ENCODE data around the gene BRCA1. TPM values are rescaled to one million over a fixed set of nuclear protein-coding genes. Genes with fewer than 3 reads are reported as not detected.
"Not testable (repeated sequence)": the region's sequence is repeated elsewhere in the genome, so short reads cannot be mapped to it uniquely, and the experiment has no call there.

BRCA1 gene
- total RNA-seq, 4 donors from 2014 or later, result 4.9 to 8.0 (median 5.3) TPM

DNA sequence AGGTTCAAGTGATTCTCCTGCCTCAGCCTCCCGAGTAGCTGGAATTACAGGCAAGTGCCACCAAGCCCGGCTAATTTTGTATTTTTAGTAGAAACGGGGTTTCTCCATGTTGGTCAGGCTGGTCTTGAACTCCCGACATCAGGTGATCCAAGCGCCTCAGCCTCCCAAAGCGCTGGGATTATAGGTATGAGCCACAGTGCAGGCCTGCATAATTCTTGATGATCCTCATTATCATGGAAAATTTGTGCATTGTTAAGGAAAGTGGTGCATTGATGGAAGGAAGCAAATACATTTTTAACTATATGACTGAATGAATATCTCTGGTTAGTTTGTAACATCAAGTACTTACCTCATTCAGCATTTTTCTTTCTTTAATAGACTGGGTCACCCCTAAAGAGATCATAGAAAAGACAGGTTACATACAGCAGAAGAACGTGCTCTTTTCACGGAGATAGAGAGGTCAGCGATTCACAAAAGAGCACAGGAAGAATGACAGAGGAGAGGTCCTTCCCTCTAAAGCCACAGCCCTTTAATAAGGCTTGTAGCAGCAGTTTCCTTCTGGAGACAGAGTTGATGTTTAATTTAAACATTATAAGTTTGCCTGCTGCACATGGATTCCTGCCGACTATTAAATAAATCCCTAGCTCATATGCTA lies 62.1 kb downstream of the BRCA1 start:
- Histone ChIP-seq H3K27ac (no peak overlapping the region), H3K9me3 (no peaks in the 10 kb centered on the region), H3K27me3 (no peaks in the 10 kb centered on the region), H3K4me1 (no peaks in the 10 kb centered on the region), H3K36me3 (no peaks in the 10 kb centered on the region), H3K4me3 (no peak overlapping the region)
- 98% methylated on average over 10 of the region's 10 CpGs for WGBS
- DNase-seq (ENCODE audit: low spot score in 2 of 2), result no peak
- TF ChIP-seq EP300 (IDR thresholded peaks at IDR 0.05), result no peak
- TF ChIP-seq CTCF (IDR thresholded peaks at IDR 0.05), result no peak
- TF ChIP-seq POLR2A (IDR thresholded peaks at IDR 0.05), result no peak
- no peak for TF ChIP-seq POLR2AphosphoS5 (IDR thresholded peaks at IDR 0.05)

DNA sequence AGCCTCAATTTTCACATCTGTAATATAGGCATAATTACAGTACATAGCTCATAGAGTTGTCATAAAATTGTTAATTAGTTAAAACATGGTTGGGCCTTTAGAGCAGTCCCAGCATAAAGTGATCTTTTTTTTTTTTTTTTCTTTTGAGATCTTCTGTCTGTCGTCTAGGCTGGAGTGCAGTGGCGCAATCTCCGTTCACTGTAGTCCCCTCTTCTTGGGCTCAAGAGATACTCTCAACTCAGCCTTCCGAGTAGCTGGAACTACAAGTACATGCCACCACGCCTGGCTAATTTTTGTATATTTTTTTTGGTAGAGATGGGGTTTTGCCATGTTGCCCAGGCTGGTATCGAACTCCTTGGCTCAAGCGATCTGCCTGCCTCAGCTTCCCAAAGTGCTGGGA lies 69.1 kb downstream of the BRCA1 start:
- Histone ChIP-seq H3K27me3 (no peaks in the 10 kb centered on the region), H3K27ac (no peak overlapping the region), H3K4me1 (no peaks in the 10 kb centered on the region), H3K36me3 (no peaks in the 10 kb centered on the region), H3K9me3 (no peaks in the 10 kb centered on the region), H3K4me3 (no peak overlapping the region)
- TF ChIP-seq POLR2AphosphoS5 (IDR thresholded peaks at IDR 0.05) (no peak), EP300 (IDR thresholded peaks at IDR 0.05) (no peak), CTCF (IDR thresholded peaks at IDR 0.05) (no peak), POLR2A (IDR thresholded peaks at IDR 0.05) (no peak)
- DNase-seq (ENCODE audit: low spot score in 2 of 2), result no peak
- 97% methylated on average over 7 of the region's 7 CpGs for WGBS

DNA sequence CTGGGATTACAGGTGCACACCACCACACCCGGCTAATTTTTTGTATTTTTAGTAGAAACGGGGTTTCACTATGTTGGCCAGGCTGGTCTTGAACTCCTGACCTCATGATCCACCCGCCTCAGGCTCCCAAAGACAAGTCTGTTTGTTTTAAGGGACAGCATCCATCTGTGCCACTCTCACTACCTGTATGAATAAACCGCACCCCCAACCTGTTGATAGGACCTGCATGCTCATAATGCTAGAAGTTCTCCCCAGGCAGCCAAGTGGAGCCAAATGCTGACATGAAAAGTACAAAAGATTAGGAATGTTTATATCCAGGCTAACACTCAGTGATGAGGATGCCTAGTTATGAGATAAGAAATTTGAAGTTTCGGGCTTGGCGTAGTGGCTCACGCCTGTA lies 72.2 kb downstream of the BRCA1 start:
- not testable (repeated sequence) for DNase-seq (ENCODE audit: low spot score in 2 of 2); H3K27ac ChIP-seq; H3K9me3 ChIP-seq; H3K27me3 ChIP-seq; H3K4me1 ChIP-seq; H3K4me3 ChIP-seq; H3K36me3 ChIP-seq
- over 99% methylated on average over 7 of the region's 7 CpGs for WGBS

GRCh38 chr17:43051969-43052368 lies 73.2 kb downstream of the BRCA1 start:
- no peak overlapping the region for H3K4me3 ChIP-seq
- DNase-seq (ENCODE audit: low spot score in 2 of 2), result no peak
- no peaks in the 10 kb centered on the region for H3K9me3 ChIP-seq
- no peak overlapping the region for H3K27ac ChIP-seq
- WGBS, result 97% methylated on average over 1 of the region's 1 CpG
- H3K4me1 ChIP-seq, result no peaks in the 10 kb centered on the region
- H3K27me3 ChIP-seq, result no peaks in the 10 kb centered on the region
- TF ChIP-seq EP300 (IDR thresholded peaks at IDR 0.05) (no peak), POLR2AphosphoS5 (IDR thresholded peaks at IDR 0.05) (no peak), CTCF (IDR thresholded peaks at IDR 0.05) (no peak)
- H3K36me3 ChIP-seq, result no peaks in the 10 kb centered on the region

- Histone ChIP-seq H3K4me1 (no peaks in the 10 kb centered on the region), H3K4me3 (no peak overlapping the region), H3K27me3 (no peaks in the 10 kb centered on the region), H3K9me3 (no peaks in the 10 kb centered on the region), H3K36me3 (no peaks in the 10 kb centered on the region), H3K27ac (no peak overlapping the region)
- 83% methylated on average over 4 of the region's 4 CpGs for WGBS
- no peak for DNase-seq (ENCODE audit: low spot score in 2 of 2)
- TF ChIP-seq POLR2A (IDR thresholded peaks at IDR 0.05), result no peak
- TF ChIP-seq EP300 (IDR thresholded peaks at IDR 0.05), result no peak
- TF ChIP-seq POLR2AphosphoS5 (IDR thresholded peaks at IDR 0.05), result no peak
- no peak for TF ChIP-seq CTCF (IDR thresholded peaks at IDR 0.05)
Observed at GRCh38 chr17:43044024-43044423, 81.1 kb downstream of the BRCA1 start.

DNA sequence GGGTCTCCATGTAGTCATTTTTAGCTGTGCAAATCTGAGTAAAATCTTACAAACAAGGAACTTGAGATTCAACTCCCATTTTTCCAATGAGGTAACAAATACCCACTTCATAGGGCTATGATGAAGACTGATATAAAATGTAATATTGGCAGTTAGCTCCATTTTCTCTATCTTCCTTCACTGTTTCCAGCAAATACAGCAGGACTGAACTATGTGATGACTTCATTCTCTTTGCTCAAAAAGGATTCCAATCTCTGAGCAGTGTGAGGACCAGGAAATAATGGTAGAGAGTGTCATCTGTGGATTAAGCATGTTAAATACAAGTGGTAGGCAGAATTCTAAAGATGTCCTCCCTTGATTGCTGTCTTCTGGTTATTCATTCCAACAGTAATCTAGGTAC lies 81.9 kb downstream of the BRCA1 start:
- Histone ChIP-seq H3K4me1 (no peaks in the 10 kb centered on the region), H3K9me3 (no peaks in the 10 kb centered on the region)
- TF ChIP-seq CTCF (IDR thresholded peaks at IDR 0.05) (no peak), EP300 (IDR thresholded peaks at IDR 0.05) (no peak), POLR2A (IDR thresholded peaks at IDR 0.05) (no peak), POLR2AphosphoS5 (IDR thresholded peaks at IDR 0.05) (no peak)

More for the DNA sequence above, 81.9 kb downstream of the BRCA1 start:
- H3K36me3 ChIP-seq, result no peaks in the 10 kb centered on the region
- no peak for DNase-seq (ENCODE audit: low spot score in 2 of 2)
- H3K4me3 ChIP-seq, result no peak overlapping the region
- H3K27ac ChIP-seq, result no peak overlapping the region
- no peaks in the 10 kb centered on the region for H3K27me3 ChIP-seq

All from suprapubic skin (tissue), 4 donors.